Measurements from ENCODE around the gene CDPF1.

CDPF1 gene

DNA sequence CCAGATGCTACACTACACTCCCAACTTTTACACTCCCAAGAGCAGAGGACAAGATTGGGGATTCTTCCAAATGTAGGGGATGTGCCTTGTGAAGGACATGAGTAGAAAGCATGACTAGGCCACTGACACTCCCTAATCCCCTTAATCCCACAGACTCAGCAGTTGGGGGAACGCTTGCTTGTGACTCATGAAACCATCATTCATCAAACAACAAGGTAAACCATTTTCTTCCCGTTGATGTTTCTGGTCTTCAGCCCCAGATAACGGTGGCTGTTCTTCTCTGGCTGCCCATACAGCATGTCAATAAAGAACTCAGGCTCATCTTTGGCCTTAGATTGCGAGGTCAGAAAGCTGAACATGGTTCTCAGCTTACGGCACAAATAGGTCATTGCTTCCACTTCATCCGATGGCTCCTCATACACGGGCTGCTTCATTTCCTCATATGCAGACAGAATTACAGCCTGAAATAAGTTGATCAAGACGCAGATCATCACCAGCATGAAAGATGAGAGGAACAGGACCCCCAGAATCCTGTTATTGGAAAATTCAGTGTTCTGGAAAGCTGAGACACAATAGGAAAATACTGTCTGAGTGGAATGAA is 6.4 kb upstream of the CDPF1 start:
- no peak for DNase-seq

DNA sequence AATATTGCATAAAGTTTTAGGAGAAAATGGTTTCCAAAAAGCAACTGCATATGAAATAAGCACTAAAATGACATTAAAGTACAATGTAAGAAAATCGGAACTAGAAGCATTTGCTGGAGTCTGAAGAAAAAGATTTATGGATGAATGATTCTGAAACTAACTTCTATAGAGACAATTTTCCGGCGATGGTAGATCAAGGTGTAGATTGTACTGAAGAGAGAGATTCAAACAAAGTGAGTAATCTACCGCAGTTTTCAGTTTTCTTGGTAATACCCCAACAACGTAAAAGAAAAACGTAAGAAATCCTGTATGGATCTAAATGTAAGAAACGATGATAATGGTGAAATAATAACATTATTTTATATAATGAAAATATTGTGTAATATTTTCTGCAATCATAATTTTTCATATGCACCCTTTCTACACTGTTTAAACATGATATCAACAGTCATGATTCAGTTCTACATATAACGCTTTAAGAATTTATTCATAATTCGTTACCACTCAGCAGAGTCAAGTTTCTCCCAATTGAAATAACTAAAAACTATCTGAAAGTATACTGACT is 1.8 kb upstream of the CDPF1 start:
- no peak for DNase-seq

DNA sequence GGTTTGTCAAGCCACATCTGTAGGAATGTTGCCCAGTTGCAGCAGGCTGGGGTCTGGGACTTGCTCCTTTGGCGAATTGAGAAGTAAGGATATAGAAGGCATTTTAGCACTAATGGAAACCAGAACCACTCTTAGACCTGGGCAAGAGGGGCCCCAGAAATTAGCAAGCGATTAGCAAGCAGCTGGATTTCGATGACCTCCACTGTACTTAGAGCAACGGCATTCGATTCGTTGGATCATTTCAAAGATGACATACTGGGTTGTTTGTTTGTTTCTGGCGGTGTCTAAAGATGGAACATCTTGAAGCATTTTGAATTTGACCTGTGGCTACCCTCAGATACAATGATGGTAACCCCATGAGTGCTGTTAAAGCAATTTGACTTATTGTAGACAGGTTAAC is 1.2 kb upstream of the CDPF1 start:
- DNase-seq = no peak

DNA sequence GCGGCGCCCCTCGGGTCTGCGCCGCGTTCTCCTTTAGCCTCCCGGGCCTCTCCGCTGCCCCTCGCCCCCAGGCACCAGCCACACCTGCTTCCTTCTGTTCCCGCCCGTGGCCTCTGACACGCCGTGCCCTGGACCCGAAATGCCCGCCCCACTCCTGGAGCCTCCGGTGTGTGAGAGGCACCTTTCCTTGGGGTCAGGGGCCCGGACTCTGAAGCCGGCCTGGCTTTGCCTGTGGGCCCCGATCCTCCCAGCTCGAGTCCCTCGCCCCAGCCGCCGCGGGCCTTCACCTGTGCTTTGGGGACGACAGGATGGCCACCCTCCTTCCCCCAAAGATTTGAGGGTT is 661 bp upstream of the CDPF1 start:
- DNase-seq = no peak

DNA sequence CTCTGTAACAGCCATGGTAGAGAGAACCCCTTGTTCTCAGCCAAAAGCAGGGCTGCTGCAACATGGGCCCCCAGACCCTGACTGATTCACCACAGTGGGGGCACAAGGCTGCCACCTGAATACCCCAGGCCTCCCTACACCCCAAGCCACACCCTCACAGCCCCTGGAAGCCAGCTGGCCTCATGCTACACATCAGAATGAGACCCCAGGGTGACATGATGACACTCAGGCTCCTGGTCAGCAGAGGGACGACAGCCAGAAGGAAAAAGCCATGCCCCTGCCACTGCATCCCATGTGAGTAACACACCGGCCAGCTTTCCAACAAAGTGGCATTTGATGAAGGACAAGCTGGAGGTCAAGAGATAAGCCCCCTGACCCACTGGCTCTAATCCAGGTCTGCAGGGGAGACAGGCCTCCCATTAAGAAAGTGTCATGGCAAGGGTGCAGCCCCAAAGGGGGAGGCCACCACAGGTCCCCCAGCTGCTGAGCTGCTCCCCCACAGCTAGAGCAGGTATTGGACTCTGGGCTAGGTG is 2.6 kb downstream of the CDPF1 start:
- DNase-seq = no peak

DNA sequence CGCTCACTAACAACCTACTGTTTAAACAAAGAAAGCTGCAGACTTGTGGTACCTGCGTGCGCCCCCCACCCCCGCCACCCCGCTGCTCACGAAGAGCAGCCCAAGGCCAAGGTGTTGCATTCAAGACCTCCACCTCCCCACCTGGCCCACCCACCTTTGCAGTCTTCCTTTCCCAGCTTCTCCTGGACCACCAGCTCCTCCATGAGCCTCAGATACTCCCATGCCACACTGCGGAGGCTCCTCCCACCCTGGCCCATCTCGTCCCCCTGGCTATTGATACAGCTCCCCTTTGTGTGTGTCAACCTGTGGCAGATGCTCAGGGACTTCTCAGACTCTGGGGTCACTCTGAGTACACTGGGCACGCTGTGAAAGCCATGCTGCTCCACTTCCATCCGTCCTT is 3.9 kb downstream of the CDPF1 start:
- no peak for DNase-seq

DNA sequence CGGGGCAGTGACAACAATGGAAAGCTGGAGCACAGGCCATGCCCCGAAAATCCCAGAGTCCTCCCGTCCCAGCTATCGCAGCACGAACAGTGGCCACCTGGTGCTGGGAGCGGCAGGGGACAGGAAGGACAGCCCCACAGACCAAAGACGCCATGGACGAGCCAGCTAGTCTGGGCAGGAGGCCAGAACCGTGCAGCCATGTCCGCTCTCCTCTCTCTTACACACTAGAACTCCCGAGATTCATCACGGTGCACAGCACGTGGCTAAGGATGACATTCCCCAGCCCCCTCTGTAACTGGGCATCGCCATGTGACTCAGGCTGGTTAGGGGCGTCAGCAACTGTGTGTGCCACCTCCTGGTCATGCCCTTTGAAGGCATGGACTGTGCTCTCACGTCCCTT is 4.6 kb downstream of the CDPF1 start:
- DNase-seq = no peak

DNA sequence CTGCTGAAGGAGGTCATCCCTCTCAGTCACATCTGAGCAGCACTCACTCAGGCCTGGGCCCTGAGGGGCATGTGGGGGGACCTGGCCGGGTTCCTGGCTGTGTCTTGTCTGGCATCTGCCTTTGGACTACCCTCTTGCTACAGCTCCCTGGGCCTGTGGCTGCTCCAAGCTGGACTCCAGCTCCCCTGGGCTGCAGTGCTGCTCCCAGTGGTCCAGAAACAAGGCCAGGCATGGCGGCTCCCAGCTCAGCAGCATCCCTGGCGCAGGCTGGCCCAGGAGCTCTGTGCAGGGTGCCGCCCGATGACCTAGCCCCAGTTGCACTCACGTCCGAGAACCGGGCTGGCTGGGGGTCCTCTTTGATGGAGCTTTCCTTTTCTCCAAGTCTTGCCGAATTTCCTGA is 5.3 kb downstream of the CDPF1 start:
- DNase-seq = no peak

DNA sequence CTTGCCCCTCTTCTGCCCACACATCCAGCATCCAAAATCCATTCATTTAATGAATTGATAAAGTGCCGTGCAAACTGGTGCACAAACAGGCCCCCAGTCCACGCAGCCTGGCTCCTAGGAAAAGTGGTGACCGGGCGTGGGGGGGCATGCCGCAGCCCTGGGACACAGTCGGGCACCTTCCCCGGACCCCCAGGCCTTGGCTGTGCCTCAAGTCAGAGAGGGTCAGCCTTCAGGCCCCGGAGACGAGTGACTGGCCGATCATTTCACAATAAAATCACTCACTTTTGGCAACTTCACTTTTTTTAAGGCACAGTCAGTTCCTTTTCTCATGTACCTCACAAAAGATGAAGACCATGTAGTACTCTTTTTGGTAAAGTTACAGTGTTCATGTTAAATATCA is 8.0 kb downstream of the CDPF1 start:
- DNase-seq = no peak

DNA sequence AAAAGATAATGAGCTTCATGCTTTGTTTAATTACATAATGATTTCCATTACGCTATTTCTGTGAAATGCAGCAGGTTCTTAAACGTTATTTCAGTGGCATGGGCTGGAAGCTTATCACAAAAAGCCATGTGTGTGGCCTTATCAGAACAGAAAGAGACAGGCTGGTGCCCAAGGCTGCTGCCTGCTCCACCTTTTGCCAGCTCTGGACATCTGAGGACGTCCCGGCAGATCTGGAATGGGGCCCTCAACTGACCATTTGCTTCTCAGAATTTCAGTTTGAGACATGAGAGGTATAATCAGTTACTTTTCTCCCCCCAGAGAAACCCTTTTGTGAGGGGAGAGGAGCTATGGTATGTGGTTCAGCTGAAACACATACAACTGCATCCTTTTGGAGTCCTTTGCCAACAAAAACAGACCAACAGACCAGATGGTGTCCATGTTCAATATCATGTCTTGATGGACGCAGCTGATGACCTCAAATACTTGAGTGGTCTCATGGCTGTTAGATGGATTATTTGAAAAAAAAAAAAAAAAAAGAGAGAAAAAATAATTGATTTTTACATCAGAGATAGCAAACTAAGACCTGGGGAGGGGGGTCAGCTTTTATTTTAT is 8.6 kb downstream of the CDPF1 start:
- no peak for DNase-seq

DNA sequence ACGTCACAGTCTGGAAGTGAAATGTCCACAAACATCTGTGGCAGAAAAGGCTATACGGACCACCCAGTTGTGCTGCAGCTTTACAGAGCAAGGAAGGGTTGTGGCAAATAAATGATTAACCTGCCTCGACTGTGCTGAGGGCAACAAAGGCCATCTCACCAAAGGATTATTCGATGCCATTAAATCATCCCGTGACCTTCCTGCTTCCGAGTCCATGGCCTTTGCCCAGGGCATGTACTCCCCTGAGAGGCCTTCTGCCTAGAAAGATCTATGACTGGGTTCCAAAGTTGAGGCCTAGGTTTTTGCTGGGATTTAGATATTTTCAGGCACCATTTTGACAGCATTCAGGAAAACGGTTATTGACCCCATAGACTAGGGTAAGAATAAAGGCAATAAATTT is 9.2 kb downstream of the CDPF1 start:
- no peak for DNase-seq

DNA sequence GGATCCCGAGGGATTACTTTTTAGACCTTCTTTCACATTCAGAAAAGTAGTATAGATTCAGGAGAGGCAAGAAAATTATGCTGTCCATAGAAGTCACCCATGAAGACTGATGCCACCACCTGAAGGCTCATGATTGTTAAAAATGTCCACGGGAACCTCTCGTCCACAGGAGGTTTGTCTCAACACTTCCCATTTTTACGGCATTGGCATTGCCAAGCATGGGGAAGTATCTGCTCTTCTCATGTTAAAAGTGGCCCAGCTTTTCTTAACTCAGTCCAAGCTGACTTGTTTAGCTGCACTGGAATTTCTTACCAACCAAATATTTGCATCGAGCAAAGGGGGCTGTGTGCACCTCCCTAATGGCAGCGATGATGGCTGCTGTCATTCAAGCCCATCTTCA is 9.6 kb downstream of the CDPF1 start:
- DNase-seq = no peak

DNA sequence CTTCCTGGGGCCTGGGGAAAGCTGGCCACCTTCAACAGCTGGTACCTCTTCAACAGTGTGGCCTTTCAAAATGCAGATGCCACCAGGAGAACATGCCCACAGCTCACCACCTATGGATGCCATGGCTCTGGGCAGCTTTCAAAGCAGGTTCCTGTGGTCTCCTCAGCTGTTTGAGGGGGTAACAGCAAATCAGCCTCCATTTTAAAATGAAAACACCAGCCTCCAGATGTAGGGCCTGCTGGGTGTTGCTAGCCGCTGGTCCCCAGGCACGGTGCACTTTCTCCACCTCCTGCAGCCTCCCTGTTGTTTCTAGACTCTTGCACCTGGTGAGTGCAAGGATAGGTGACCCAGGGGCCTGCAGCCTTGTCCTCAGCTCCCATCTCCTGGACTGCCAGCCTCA is 10.0 kb downstream of the CDPF1 start:
- no peak for DNase-seq

DNA sequence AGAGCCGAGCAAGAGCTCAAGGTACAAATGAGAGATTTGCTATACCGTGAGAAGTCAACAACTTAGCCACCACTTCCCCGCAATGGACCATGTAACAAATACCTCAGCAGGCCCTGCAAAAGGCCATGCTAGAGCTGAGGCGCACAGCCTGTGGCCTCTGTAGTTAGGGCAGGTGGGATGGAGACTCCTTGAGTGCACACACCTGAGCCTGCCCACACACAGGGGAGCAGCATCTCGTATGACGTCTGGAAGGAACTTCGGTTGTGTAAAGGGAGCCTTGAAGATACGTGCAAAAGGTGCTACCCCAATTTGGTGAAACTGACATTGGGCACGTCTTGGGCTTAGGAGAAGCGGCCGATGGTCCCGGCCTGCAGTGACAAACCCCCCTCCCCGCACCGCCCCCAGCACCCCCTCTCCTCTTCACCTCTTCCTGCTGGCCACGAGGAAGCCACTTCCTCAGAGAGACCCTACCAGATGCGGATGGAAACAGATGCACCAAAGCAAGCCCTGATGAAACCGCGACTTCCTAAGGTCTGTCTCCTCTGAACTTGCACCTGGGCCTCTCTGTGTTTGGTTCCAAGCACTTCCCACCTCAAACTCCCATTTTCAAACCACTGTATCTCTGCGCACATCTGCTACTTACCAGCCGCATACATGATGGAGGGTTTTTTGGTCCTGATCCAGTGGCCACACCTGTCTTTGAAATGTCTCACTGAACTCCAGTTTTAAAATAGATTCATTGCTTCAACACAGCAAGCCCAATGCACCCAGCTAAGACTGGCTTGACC is 10.6 kb downstream of the CDPF1 start:
- DNase-seq = no peak

DNA sequence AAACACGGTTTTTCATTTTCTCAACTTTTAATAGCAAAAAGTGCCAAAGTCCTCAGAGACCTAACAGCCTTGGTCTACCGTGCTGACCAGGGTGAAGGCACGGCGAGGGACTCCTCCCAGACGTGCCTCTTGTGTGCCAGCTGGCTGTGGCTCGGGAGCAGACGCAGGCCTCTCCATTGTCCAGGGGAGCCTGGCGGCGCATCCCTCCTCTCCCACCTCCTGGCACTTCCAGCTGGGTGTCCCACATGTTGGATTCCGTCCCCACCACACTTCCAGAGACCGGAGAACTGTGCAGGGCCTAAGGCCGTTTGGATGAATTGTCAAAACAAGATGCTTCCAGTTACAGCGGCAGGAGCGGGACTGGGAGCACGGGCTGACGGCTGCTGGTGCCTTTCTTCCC is 11.6 kb downstream of the CDPF1 start:
- DNase-seq = no peak

DNA sequence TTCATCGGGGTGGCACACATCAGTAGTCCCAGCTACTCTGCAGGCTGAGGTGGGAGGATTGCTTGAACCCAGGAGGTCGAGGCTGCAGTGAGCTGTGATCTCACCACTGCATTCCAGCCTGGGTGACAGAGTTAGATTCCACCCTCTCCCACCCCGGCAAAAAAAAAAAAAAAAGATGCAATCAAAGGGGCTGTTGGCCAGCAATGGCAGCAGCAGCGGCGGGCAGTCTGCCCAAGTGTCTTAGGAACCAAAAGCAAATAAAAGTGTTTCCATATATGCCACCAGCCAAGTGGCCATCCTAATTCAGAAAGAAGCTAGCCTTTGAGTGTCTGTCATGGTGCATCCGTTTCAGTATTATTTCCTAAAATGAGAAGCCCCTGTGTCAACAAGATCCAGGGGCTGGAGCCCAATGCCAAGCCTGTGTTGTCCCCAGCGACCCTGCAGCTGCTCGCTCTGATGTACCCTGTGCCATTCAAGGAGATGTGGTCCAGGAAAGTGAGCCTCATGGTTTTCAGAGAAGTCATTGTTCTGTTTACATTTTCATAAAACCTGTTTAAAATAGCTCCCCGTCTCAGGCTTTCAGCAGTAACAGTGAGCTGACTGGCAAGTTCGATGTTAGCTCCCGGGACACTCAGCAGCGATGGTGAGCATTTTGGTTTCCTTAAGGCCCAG is 12.5 kb downstream of the CDPF1 start:
- DNase-seq = no peak

DNA sequence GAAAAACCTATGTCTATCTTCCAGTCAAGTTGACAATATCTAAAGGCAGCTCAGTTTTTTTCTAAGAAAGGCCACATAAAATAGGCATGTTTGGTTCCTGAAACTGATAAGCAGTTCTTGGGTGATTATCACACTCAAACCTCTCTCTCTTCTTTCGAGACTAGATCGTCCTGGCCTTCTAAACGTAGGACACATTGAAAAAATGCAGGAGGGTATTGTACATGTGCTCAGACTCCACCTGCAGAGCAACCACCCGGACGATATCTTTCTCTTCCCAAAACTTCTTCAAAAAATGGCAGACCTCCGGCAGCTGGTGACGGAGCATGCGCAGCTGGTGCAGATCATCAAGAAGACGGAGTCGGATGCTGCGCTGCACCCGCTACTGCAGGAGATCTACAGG is 15.1 kb downstream of the CDPF1 start:
- DNase-seq = no peak

DNA sequence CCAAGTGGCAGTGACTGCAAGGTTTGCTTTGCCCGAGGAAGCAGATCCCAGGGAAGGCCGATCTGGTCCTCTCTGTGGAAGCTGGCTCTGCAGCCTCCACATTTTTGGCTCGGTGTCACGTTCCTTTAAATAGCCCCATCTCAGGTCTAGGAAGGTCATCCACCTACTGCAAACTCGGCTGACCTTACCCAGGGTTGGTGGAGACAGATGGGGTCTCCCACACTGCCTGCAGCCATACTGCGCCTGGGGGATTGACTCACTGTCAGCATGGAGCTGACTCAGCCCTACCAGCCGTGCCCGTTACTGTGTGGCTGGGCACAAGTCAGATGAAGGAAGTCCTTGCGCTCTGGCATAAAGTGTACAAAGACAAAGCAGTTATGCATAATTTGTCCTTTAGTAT is 16.9 kb downstream of the CDPF1 start:
- peak; percentile 33 for DNase-seq

DNA sequence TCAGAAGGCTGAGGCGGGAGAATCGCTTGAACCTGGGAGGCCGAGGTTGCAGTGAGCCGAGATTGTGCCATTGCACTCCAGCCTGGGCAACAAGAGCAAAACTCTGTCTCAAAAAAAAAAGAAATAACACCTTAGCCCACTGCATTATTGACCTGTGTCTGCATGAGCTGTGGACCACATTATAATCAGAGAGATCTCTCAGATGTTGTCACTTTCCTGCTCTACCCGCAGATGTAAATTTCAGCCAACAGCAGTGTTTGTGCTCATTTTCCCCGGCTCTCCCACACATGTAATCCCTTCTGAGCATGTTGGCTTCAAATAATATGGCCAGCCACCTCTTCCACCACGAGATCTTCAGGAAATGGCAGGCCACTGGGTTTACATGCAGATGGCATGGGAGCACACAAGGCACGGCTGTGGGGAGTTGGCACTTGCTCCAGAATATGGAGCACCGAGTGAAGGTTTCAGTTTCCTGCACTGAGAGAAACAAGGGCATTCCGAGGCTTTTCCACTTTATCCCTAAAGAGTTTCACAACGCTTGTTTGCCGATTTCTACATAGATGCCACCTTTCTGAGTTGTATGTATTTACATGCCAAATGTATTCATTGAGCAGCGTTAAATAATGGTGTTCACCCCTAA is 19.7 kb downstream of the CDPF1 start:
- no peak for DNase-seq

DNA sequence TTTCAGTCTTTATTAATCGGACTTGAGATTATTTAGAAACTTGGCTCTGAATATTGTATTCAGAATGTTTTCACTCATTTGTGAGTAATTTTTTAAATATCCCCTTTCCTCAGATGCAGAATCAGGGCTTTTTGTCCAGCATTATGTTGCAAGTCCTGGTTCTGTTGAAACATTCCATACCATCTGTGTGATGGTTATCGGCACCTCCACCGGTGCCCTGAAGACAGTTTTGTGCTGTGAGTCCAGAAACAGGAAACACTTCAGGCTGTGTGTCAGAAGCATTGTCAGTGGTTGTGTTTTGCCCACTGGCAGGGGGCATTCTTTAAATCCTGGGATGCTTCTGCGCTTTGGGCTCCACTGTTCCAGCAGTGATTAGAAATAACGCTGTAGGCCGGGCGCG is 20.4 kb downstream of the CDPF1 start:
- no peak for DNase-seq

DNA sequence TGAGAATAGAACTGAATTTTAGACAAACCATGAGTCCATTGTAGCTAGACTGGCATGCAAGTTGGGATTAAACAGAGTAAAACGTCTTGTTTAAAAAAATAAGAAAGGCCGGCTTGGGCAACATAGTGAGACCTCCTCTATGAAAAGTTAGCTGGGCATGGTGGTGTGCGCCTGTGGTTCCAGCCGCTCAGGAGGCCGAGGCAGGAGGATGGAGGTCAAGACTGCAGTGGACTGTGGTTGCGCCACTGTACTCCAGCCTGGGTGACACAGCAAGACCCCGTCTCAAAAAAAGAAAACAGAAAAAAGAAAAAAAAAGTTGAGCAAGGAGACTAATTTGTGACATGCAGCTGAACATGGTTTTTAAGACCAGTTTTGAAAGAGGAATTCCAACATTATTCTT is 23.5 kb downstream of the CDPF1 start:
- DNase-seq = no peak

DNA sequence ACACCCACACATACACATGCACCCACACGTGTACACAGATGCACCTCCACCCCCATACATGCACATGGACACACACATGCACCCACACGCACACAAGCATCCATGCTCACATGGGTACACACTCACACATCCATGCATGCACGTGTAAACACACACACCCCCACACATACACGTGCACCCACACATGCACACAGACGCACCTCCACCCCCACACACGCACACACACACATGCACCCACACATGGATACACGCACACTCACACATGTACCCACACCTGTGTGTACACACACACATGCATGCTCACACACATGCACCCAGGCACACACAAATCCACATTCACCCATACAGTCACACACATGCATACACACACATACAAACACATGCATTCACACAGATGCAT is 24.5 kb downstream of the CDPF1 start:
- no peak for DNase-seq

DNA sequence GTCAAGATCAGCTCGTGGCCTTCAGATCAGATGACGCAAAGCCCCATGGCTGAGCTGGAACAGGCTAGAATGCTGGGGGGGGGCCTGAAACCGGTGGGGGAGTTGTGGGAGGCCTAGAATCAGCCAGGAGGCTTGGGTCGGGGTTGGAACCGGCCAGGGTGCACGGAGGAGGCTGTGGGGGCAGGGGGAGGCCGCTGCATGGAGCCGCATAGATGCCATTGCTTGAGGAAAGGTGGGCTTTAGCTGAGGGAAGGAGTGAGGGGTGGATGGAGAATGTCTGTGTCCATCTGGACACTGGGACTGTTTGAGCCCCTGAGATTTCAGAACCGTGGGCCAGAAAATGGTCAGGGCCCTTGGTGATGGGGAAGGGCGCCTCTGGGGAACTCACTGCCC is 25.2 kb downstream of the CDPF1 start:
- DNase-seq = no peak
